ENCODE results near the gene MARK2.
"Not testable (repeated sequence)": the region's sequence is repeated elsewhere in the genome, so short reads cannot be mapped to it uniquely, and the experiment has no call there.

The MARK2 gene

DNA sequence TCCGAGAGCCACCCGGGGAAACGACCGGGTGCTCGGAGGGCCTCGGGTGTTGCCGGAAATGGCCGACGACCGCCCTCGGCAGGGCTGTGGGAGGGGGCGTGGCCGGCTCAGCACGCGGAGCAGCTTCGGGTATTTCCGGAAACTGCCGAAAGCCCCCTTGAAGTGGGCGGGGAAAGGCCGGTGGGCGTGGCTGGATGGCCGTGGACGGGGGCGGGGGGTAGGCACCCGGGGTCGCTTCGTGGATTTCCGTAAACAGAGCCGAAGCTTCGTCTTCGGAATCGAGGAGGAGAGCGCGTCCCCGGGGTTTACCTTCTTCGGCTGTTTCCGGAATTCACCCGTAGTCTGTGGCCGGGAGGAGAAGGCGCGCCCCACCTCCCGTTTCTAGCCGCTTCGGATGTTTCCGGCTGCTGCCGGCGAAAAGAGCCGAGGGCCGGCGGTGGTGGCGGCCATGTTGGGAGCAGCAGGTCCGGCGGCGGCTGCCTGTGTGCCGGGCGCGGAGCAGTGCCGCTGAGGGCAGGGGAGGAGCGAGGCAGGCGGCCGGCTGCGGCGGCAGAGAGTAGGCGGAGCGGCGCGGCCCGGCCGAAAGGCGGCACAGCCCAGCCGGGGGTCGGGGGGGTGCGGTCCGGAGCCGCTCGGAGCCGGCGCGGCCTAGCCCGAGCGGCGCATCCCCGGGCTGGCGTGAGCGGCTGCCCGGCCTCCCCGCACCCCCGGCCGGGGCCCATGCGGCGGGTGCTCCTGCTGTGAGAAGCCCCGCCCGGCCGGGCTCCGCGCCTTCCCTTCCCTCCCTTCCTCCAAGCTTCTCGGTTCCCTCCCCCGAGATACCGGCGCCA is at the start of gene MARK2:
Gene MARK2, plus strand, starts transcription at position 433 of the 830 bp plus-strand sequence. Its CDS starts 397 bp downstream, at position 830.
- peak; percentile 98 to 100 for DNase-seq

DNA sequence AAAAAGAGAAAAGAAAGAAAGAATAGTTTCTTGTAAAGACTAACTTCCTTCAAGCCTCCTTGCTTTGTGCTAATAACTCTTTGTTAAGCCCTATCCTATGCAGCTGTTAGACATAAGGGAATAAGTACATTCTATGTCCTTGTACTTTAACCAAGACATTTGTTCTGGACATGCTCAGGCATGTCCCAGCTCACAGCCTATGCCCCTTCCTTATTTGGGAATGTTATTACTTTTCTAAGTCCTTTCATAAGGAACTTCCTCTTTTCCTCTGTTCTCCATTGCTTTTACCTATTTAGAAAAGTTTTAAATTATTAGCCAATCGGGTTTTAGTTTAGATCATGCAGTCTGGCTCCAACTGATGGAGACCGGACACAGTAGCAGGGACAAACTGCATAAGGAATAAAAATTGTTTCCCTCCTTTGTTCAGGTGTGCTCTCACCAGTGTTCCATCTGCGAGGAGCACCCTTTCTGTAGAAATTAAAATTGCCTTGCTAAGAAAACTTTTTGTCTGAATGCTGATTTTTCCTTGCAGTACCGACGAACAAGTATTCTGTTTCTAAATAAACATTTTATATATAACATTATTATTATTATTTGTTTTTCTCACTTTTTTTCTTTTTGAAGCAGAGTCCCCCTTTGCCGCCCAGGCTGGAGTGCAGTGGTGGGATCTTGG is 47.3 kb upstream of the MARK2 start:
- no peak for DNase-seq

GRCh38 chr11:63793161-63793560 is 45.7 kb upstream of the MARK2 start:
- DNase-seq = no peak

DNA sequence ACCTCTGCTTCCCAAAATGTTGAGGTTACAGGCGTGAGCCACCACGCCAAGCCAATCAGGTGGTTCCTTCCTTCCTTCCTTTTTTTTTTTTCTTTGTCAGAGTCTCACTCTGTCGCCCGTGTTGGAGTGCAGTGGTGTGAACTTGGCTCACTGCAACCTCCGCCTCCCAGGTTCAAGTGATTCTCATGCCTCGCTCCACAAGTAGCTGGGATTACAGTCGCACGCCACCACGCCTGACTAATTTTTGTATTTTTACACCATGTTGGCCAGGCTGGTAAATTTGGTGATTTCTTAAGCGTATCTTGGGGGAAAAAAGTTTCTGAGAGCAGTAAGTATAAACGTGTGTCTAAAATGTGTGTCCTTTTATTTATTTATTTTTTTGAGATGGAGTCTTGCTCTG is 43.8 kb upstream of the MARK2 start:
- DNase-seq = no peak

GRCh38 chr11:63800921-63801320 is 38.0 kb upstream of the MARK2 start:
- no peak for DNase-seq

GRCh38 chr11:63802637-63803414 is 36.1 kb upstream of the MARK2 start:
- DNase-seq = no peak

GRCh38 chr11:63804259-63804658 is 34.7 kb upstream of the MARK2 start:
- no peak for DNase-seq

GRCh38 chr11:63805844-63806415 is 33.0 kb upstream of the MARK2 start:
- DNase-seq = no peak

- not testable (repeated sequence) for DNase-seq
Measured at GRCh38 chr11:63810383-63810782, 28.5 kb upstream of the MARK2 start.

DNA sequence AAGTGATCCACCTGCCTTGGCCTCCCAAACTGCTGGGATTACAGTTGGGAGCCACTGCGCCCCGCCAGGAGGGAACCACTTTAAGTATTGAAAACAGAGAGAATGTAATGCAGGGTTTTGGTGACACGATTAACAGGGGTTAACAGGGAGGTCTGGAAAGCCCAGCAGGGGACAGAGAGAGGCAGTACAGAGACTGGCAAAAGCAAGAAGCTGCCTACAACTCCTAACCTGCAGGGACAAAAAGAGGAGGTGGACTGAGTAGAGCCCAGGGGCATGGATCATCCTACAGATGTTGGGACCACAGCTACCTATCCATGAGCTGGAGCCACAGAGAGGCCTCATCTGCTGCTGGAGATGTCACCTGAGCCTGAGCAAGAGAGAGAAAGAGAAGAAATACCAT is 27.4 kb upstream of the MARK2 start:
- no peak for DNase-seq

- peak; percentile 73 to 80 for DNase-seq
Measured at GRCh38 chr11:63813035-63813562, 25.8 kb upstream of the MARK2 start, which contains the start of gene SPINDOC. Gene SPINDOC, plus strand, starts transcription at chr11:63813456. Its CDS starts 231 bp downstream, at chr11:63813687.

DNA sequence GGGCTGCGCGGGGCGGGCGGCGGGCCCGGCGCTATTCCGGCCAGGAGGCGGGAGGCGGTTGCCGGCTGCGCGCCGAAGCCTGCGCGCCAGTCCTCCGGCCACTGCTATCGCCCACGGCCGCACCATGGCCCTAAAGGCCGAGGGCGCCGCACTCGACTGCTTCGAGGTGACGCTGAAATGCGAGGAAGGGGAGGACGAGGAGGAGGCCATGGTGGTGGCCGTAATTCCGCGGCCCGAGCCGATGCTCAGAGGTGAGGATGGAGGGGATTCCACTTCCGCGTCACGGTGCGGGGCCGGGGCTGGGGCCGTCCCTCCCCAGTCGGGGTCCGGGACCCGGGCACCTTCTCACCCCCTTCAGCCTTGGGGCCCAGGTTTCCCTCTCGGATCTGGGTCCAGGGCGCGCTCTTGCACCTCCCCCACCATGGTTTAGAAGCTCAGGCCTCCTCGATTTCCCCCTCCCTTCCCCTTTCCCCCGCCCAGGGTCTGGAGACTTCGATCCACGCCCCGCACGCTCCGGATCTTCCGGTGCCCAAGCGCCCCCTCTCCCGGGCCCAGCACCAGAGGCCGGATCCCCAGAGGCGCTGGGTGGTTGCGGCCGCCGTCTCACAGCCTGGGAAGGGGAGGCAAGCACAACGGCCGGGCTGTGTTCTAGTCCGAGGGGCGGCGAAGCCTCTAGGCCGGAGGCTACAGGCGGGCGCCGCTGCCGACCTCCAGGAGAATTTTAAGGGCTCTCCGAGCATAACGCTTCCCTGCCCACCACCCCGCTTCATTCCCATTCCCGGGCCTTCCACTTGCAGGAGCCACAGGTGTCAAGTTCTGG is 25.1 kb upstream of the MARK2 start:
- peak; percentile 13 to 29 for DNase-seq

DNA sequence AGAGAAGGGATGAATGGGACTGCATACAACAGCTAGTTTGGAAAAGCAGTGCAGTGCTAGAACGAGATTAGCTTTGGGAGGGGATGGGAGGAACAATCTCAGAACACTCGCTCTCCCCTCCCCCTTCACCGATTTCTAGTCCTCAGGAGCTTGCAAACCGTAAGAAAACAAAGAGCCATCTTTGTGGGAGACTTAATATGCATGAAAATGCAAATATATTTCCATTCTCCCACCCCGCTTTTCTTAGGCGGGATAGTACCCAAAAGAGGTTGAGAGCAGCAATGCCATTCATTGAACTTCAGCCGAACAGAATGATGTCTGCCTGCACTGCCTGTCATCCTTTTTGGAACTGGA is 24.6 kb upstream of the MARK2 start:
- no peak for DNase-seq

DNA sequence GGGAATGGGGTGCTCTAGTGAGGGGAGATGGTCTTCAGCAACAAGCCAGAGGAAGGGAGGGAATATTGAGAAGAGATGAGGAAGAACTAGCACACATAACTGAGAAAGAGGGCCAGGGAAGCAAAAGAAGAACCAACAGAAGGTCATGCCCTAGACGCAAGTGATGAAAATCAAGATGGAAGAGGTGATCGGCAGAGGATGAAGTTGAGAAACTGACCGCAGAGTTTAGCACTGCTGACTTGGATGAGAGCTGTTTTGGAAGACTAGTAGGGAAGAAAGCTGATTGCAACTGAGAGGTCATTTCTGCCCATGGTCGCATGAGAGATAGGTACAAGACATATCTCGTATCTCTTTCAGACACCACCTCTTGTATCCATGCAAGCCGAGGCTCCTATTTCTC is 22.7 kb upstream of the MARK2 start:
- no peak for DNase-seq

- DNase-seq = no peak
Measured at GRCh38 chr11:63816732-63817131, 22.2 kb upstream of the MARK2 start.

DNA sequence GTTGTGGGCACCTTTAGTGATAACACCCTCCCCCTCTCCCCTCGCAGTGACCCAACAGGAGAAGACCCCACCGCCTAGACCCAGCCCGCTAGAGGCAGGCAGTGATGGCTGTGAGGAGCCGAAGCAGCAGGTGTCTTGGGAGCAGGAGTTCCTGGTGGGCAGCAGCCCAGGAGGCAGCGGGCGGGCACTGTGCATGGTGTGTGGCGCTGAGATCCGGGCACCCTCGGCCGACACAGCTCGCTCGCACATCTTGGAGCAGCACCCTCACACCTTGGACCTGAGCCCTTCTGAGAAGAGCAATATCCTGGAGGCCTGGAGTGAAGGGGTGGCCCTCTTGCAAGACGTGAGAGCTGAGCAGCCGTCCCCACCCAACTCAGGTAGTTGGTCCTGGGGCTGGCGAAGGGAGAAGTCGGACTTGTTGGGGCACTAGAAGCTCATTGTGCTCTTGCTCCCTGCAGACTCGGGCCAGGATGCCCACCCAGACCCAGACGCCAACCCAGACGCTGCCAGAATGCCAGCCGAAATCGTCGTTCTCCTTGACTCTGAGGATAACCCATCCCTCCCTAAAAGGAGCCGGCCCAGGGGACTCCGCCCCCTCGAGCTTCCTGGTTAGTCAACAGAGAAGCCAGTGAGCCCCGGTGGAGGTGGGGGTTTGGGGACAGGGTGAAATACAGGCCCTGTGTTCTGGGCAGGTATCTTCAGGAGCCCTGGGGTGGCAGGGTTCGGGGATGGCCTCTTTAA is 21.0 kb upstream of the MARK2 start:
- DNase-seq = no peak

- DNase-seq = no peak
Measured at GRCh38 chr11:63818609-63819008, 20.3 kb upstream of the MARK2 start.

- DNase-seq = no peak
Measured at GRCh38 chr11:63821411-63821810, 17.5 kb upstream of the MARK2 start.

DNA sequence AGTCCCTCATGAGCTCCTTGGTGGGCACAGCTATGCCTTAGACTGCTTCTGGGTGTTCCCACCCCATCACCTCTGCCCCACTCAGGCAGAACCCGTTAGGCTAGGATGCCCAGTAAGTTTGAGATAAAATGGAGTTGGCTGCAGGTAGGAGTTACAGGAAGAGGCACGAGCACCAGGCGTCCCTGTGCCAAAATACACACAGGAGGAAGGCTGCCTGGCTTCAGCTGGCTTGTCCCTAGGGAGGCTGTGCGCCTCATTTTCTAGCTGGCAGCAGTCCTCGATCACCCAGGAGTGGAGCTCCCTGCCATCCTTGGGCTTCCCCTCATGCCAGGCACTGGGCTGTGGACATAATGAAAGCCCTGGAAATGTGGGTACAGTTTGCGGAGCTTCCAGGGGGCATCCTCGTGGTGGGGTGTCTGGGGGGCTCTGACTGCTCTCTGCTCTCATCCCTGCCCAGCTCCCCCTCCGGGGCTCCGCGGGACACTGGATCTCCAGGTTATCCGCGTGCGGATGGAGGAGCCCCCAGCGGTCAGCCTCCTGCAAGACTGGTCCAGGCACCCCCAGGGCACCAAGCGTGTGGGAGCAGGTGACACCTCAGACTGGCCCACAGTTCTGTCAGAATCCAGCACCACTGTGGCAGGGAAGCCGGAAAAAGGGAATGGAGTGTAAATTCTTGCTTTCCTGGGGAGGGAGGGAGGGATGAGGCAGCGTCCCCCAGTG is 12.3 kb upstream of the MARK2 start:
- no peak for DNase-seq

- DNase-seq = no peak
Measured at GRCh38 chr11:63829823-63830489, 9.0 kb upstream of the MARK2 start.
